HG03565 (cell line): ENCODE data around the gene KIF5C.
A peak's percentile ranks its signal among the peaks of the same experiment; 100 is the strongest.

Experiments
- ATAC-seq: cut with Tn5 transposase; IDR thresholded peaks from one replicate; pipeline ENCODE4 v1.9.1; 2021; ENCODE audit warnings: mild to moderate bottlenecking, moderate library complexity; ENCODE audit not compliant: unreplicated experiment

Gene KIF5C

DNA sequence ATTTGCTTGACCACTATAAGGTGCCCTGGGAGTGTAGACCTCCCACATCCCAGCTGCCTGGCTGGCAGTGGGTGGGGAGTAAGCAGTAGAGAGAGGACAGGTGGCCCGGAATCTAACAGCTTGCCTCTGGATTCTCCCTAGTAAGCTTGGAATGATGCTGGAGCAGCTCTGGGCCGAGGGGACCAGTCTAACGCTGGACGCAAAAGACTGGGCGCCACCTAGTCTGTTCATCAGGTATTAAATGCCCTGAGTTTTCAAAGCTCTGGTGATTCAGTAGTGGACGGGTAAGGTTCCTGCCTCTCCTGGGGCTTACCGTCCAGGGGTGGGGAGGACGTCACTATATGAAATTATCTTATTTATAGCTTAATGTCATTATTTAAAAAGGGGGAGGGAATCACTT lies 162.8 kb downstream of the KIF5C start:
- no peak for ATAC-seq

DNA sequence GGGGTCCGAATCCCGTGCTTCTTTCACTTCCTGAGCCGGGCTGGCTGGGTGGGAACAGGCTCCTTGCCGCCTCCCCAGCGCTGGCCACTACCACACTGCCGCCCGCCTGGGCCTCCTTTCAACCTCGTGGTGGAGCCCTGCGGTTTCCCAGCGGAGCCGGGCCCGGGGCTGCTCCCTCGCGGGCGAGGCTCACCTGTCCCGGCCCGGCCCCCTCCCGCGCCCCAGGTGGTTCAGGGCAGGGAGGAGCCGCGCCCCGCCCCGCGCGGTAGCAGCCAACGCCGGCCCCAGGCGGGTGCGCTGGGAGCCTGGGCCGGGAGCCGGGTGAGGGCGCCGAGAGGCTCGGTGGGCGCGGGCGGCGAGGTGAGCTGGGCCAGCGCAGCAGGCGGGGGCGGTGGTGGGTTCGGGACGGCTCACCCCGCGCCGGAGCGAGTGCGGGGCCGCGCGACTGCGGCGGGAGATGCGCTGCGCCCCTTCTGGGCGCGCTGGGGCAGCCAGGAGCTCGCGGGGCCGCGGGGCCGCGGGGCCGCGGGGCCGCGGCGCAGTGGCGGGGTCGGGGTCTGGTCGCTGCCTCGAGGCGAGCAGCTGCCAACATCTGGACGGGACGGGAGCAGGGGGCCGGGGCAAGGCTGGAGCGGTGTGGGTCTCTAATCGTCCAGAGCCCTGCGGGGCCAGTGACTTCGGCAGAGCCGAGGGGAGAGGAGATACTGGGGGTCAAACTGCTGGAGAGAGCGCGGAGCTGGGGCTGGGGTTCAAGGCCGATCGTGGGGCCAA lies 163.6 kb downstream of the KIF5C start, which contains the start of gene LYPD6B:
TSS of gene LYPD6B (plus strand) at position 258 of the 771 bp plus-strand sequence. CDS start 92,250 bp downstream, outside the sequence.
- ATAC-seq = peak; percentile 55

DNA sequence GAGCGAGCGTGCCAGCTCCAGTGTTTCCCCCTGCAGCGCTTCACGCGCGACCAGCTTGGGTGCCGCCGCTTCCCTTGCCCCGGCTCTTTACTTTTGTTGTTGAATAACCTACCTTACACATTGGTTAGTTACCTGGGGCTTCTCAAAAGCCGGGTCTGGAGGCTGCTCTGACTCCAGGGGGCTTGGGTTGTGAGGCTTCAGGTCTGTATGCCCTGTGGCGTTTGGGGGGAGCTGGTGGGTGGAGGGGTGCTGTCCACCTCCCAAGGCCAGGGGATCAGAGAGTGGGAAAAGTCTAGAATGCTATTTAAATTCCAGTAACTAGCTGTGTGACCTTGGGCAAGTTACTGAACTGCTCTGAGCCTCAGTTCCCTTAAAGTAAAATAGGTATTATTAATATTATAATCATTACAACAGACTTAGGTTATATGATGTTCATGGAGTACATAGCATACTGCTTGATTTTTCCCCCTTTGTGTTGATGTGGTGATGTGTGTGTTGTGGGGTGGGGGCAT lies 164.2 kb downstream of the KIF5C start:
- no peak for ATAC-seq

GRCh38 chr2:149040451-149040850 lies 165.4 kb downstream of the KIF5C start:
- ATAC-seq = no peak

GRCh38 chr2:149041482-149041881 lies 166.5 kb downstream of the KIF5C start:
- no peak for ATAC-seq

GRCh38 chr2:149042881-149043280 lies 167.9 kb downstream of the KIF5C start:
- ATAC-seq = no peak

- ATAC-seq = no peak
Measured at GRCh38 chr2:149044500-149044899, 169.5 kb downstream of the KIF5C start.

GRCh38 chr2:149047118-149047517 lies 172.1 kb downstream of the KIF5C start:
- ATAC-seq = no peak

- ATAC-seq = peak; percentile 40
Measured at GRCh38 chr2:149049142-149049541, 174.1 kb downstream of the KIF5C start.

DNA sequence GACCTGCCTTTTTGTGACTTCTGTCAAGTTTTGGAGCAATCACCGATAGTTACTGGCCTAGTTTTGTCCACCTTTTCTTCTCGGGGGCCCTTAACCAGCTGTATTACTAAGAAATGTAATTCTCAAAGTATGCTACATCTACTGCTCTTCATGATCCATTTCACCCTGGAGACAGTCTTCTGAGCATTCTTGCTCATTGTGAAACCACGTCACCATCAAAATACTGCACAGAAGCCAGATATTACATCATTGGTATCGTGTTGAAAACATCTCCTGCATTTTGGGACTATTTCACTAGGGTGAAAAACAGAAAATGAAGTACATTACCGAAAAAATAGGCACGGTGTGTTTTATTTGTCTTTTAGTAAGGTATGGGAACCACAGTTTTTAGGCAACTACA lies 175.2 kb downstream of the KIF5C start:
- ATAC-seq = peak; percentile 94

- ATAC-seq = no peak
Measured at GRCh38 chr2:149055751-149056150, 180.7 kb downstream of the KIF5C start.

DNA sequence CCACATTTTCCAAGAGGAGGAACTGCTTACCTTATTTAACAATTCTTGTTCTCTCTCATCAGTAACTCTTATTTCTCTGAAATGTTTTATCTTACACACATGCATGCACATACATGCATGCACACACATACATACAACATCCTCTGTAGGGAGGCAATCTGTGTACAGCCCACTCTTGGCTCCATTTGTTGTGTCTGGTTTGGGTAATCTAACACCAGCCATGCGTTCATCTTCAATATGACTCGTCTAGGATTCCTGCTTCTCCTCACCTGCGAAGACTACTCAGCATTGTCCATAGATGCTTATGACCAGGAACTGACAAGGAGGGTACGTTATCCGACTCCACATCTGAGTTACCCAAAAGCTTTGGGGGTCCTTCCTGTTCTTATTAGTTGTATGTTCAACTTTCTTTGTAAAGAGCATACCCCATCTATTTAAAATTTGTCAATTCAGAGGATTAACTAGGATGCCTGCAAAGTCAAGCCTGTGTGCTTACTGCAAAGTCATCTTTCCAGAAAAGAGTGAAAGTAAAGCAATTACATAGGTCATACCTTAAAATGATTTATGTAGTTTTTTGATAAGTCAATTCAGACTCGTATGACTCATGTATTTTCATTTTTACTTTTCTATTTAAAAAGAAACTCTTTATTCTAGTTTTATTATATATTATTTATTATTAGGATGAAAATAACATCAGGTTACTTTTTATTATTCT lies 181.7 kb downstream of the KIF5C start:
- ATAC-seq = no peak

GRCh38 chr2:149057401-149057800 lies 182.4 kb downstream of the KIF5C start:
- no peak for ATAC-seq

DNA sequence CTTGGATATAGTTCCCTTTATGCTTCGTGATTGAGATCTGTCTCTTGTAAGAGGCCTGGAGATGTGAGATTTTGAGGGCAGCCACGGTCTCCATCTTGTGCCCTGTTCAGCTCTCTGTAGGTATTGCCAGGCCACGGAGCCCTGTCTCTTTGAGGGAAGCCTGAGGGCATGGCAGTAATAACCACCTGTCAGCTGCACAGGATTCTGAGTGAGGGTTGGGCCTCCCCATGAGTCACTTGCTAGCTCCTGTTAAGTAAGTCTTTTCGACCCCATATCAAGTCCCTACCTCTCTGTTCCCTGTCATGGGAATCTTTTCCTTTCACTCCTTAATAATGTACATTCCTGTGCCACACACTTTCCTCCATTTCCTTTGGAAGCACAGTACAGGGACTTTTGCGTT lies 183.9 kb downstream of the KIF5C start:
- no peak for ATAC-seq

DNA sequence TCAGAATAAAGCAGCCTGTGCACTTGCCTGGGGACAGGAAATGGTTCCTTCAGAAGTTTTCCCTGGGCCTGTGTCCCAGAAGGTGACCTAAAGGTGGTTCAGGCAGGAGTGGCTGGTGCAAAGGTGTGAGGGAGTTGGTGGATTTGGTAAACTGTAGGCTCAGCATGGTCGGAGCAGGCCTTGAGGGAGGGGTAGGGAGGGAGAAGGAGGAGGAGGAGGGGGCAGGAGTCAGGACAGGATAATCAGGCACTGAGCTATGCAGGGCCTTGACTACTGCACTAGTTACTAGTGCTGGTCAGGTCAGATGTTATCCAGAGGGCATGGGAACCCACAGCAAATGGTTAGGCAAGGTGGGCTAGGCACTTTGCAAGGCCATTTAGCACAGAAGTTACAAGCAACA lies 184.8 kb downstream of the KIF5C start:
- ATAC-seq = no peak

GRCh38 chr2:149061133-149061745 lies 186.2 kb downstream of the KIF5C start:
- no peak for ATAC-seq

- ATAC-seq = no peak
Measured at GRCh38 chr2:149062531-149062930, 187.5 kb downstream of the KIF5C start.

DNA sequence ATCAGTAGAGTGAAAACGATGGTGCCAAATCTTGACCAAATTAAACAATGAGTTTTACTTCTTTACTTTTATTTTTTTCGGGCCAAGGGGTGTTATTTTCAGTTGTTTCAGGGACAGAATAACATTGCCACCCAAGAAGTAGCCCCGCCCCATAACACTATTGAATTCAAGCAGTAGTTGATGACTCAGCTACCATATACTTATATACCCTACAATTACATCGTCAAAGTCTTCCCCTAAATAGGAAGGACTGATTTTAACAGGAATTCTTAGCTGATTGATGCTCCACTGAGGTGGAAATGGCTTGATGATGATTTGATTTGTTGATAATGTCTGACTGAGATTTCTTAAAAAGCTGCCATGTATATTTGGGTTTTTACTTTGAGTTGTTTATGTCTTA lies 188.2 kb downstream of the KIF5C start:
- ATAC-seq = no peak

DNA sequence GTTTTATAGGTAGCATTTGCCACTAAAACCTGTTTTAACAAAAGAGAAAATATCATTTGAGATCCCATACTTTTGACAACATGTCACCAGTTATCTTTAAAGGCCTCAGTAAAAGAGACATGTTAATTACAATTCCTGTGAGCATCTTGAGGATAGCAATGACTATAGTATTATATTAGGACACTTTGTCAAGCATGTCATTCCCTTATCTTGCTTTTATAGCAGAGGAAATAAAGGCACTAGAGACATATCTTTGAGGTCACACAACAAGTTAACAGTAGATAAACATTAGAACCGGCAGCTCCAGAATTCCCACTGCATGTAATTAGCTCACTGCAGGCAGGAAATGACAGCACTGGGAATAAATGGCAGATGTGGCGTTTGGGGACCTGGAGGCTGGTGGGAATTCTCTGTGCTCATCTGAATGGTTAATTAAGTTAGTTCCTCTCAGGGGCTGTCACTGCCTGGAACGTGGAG lies 189.4 kb downstream of the KIF5C start:
- ATAC-seq = no peak

- no peak for ATAC-seq
Measured at GRCh38 chr2:149064856-149065630, 190.0 kb downstream of the KIF5C start.
